ENCODE data around the gene TMEM248.
"Not testable (repeated sequence)": the region's sequence is repeated elsewhere in the genome, so short reads cannot be mapped to it uniquely, and the experiment has no call there.

The TMEM248 gene

DNA sequence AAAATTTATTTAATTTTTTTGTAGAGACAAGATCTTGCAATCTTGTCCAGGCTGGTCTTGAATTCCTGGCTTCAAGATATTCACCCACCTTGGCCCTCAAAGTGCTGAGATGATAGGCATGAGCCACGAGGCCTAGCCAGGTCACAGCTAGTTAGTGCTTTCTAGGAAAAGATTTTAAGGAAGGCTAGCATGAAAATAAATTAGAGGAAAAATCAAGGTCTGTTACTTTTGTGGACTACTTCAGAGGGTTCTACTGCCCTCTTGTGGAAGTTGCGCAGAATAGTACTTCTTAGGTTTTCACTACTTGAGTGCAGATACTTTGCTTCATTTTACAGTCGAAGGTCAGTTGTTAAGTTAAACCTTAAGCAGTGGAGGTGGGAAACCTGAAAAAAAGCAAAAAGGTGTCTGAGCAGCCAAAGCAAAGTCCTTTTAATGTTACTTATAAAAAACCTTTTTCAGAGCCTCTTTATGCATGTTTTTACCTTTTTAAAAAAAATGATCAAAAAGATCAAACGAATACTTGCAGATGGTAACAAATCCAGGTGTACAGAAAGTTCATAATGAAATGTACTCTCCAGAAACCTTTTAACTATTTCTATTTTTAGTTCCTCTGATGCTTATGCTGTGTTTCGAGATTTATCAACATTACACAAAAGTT lies 79.7 kb downstream of the TMEM248 start:
- not testable (repeated sequence) for DNase-seq (ENCODE audit: low read depth)

DNA sequence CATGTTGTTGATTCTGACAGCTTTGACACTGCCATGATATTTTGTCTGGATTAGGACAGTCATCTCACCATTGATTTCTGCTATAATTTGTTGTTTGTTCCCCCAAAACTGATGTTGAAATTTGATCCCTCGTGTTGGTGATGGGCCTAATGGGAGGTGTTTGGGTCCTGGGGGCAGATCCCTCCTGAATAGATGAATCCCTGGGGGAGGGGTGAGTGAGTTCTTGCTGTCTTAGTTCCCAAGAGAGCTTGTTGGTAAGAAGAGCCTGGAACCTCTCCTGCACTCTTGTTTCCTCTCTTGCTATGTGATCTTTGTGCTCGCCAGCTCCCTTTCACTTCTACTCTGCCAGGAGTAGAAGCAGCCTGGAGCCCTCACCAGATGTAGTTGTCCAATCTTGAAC lies 83.1 kb downstream of the TMEM248 start:
- not testable (repeated sequence) for DNase-seq (ENCODE audit: low read depth)

DNA sequence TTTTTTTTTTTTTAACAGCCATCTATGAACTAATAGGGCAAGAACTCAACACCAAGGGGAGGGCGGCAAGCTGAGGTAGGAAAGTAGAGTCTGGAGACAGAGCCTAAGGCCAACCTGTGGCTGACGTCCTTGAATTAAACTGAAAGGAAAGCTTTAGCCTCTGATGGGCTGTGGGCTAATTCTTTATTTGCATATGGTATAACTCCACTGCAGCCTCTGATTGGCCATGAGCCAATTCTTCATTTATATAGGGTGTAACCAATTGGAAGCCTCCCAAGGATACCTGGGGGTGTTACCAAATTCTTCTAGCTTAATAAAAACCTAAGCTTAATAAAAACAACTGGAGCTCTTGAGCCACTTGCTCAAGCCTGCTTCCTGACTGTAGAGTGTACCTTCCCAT lies 85.9 kb downstream of the TMEM248 start:
- no peak for DNase-seq (ENCODE audit: low read depth)

Measured in activated T-helper 1 cell treated with Interleukin-2 at 50 U/mL for 16 hours (primary cell).